ENCODE measurements around the gene ACAP3.

The ACAP3 gene

GRCh38 chr1:1344655-1345361, 37.1 kb upstream of the ACAP3 start:
- DNase-seq: peak; percentile 72 to 82 (median 76)

- DNase-seq: no peak
Measured at GRCh38 chr1:1343811-1344421, 36.2 kb upstream of the ACAP3 start.

DNA sequence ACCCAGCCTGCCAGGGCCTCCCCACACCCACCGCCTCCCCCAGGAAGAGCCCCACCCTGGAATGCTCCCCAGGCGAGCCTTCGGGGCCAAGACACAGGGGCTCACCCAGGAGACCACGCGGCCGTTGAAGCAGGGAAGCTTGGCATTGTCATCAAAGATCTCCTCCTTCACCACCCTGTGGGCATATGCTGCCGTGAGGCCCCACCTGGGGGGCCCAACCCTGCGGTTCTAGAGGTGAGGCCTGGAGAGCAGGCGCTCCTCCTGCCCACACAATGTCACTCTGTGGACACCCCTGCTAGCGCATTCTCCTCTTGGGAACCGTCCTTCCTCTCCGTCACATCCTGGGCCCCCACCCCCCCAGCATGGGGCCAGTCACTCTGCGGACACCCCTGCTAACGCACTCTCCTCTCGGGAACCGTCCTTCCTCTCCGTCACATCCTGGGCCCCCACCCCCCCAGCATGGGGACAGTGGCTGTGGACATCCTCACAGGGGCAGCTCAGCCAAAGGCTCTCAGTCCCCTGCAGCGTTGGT, 34.9 kb upstream of the ACAP3 start:
- no peak for DNase-seq

GRCh38 chr1:1342061-1342562, 34.4 kb upstream of the ACAP3 start:
- no peak for DNase-seq

DNA sequence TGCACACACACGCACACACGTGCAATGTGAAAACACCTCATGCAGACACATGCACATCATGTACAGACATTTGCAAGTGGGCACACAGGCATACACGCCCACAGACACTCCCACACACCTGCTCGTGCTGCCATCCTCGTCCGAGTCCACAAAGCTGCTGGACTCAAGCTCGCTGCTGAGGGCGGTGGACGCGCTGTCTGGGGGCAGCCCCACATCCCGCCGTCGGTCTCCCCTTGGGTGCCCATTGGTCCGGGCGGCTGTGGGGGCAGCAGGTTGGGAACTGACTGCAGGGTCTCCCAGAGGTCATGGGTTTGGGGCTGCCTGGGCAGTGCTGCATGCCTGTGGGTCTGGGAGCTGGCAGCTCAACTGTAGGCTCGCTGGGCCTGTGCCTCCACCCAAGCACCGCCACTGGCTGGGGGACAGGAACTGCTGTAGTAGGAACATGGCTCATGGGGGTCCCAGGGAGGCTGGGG, 33.9 kb upstream of the ACAP3 start:
- no peak for DNase-seq

GRCh38 chr1:1340791-1341548, 33.2 kb upstream of the ACAP3 start:
- no peak for DNase-seq

- DNase-seq: no peak
Measured at GRCh38 chr1:1340185-1340584, 32.5 kb upstream of the ACAP3 start.

- no peak for DNase-seq
Measured at GRCh38 chr1:1338278-1338677, 30.5 kb upstream of the ACAP3 start.

DNA sequence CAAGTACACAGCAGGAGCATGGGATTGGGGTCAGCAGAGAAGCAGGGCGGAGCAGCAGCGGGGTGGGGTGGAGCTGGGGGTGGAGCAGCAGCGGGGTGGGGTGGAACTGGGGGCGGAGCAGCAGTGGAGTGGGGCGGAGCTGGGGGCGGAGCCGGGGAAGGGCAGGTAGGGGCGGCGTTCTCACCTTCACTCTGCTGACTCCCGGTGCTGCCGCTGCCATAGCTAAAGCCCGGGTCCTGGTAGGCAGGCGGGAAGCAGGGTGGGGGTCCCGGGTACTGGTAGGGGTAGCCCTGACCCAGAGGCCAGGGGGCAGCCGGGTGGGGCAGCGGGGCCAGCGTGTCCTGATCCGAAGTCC, 30.0 kb upstream of the ACAP3 start:
- peak in 1 of 3 donors; percentile 32 for DNase-seq

- DNase-seq: no peak
Measured at GRCh38 chr1:1336931-1337792, 29.4 kb upstream of the ACAP3 start.

DNA sequence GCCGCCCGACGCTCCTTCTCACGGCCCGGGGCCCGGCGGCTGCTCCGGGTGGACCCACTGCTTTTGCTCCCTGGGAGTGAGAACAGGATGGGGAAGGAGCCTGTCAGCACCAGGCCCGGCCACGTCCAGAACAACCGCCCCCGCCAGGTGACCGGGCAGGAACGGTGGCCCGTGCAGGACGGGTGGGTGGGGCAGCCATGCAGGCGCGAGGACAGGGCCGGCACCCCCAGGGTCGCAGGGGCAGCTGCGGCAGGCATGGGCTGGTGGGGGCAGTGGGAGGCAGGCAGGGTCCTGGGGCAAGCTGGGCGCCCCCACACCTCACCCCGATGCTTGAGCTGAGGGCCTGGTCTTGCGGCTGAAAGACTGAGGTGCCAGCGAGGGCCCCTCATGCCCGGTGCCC, 28.7 kb upstream of the ACAP3 start:
- DNase-seq: no peak

- DNase-seq: no peak
Measured at GRCh38 chr1:1335792-1336248, 28.1 kb upstream of the ACAP3 start.

DNA sequence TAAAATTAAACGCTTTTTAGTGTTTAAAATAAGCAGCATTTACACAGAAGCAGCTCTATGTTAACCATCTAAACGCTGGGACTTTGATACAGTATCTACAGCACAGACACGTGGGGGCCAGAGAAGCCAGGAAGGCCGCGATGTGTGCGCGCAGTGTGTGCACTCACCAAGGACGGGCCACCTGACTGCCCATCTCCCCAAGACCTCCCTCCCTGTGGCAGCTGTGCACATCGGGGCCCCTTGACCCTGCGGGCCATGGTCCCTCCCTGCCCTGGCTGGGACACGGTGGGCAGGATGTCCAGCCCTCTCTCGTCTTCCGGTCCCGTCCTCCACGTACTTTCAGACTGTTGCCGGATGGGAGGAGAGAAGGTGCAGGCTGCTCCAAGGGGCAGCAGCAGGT, 27.6 kb upstream of the ACAP3 start:
- no peak for DNase-seq

DNA sequence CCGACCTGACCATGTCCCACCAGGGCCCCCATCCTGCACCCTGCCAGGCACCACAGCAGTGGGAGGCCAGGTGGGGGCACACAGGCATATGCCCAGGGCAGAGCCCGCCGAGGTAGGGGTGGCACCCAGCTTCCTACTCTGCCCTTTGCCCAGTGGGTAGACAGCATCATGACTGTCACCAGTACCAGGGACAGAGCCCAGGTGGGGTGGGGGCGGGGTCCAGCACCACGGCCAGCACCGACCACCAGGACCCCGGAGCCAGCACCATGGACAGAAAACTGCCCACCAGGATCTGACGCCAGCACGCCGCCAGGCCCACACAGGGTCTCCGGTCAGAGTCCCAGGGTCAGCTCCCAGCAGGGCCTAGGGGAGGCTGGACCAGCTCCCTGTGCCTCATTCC, 27.1 kb upstream of the ACAP3 start:
- no peak for DNase-seq

GRCh38 chr1:1333551-1334241, 26.0 kb upstream of the ACAP3 start:
- DNase-seq: no peak

DNA sequence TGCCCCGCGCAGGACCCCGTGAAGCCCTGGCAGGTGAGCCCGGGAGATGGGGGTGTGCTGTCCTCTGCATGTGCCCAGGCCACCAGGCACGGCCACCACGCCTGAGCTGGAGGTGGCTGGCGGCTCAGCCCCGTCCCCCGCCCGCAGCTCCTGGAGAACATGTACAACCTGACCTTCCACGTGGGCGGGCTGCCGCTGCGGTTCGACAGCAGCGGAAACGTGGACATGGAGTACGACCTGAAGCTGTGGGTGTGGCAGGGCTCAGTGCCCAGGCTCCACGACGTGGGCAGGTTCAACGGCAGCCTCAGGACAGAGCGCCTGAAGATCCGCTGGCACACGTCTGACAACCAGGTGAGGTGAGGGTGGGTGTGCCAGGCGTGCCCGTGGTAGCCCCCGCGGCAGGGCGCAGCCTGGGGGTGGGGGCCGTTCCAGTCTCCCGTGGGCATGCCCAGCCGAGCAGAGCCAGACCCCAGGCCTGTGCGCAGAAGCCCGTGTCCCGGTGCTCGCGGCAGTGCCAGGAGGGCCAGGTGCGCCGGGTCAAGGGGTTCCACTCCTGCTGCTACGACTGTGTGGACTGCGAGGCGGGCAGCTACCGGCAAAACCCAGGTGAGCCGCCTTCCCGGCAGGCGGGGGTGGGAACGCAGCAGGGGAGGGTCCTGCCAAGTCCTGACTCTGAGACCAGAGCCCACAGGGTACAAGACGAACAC, 25.2 kb upstream of the ACAP3 start:
- no peak for DNase-seq

- DNase-seq: no peak
Measured at GRCh38 chr1:1332031-1332755, 24.5 kb upstream of the ACAP3 start.

GRCh38 chr1:1331068-1331965, 23.6 kb upstream of the ACAP3 start, which contains the start of gene TAS1R3:
TSS of gene TAS1R3 (plus strand) at chr1:1331280. CDS start at chr1:1331346, 66 bp downstream.
- no peak for DNase-seq

DNA sequence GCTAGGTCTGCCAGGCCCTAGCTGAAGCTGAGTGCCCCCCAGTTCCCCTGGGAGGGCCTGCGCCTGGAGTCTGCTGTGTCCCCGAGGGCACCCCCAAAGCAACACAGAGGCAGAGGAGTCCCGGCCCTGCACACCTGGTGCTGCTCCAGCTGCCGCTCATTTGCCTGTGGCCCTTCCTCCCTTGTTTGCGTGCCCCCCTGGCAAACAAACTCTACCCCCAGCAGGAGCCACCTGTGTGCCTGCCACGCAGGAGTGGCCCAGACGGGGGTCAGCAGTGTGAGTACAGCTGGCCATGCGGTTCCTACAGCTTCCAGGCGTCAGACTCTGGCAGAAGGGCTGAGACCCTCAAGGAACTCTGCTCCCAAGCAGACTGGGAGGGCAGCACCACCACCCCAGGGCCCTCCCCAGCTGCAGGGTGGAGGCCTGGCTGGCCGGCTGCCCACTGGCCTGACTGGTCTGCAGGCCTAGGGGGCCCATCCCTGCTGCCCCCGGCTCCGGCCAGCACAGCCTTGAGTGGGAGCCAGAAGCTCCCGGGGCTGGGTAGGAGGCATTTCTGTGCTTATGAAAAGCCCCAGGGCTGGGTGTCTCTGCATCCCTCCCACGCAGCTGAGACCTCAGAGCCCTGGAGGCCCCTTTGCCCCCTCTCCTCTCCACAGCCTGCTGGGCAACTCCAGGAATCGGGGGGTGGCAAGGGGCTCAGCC, 22.8 kb upstream of the ACAP3 start:
- DNase-seq: no peak

Data from suppressor macrophage treated with lipopolysaccharide for 1 hour (primary cell).